H9 (cell line): Measurements from ENCODE around the gene CRIP2. TPM values are rescaled to one million over a fixed set of nuclear protein-coding genes. Genes with fewer than 3 reads are reported as not detected.

Experiments
- DNase-seq: peaks from one replicate; pipeline ENCODE4 v3.0.0-alpha.2; 2017
- H2AFZ ChIP-seq: one replicate; pipeline ENCODE4 v1.6.1; 2013; ENCODE audit warnings: mild to moderate bottlenecking, low read length, control low read depth, moderate library complexity
- H2AK5ac ChIP-seq: 2 replicates; pipeline ENCODE4 v1.6.1; 2013; ENCODE audit warnings: low read length, control low read depth, mixed read lengths; ENCODE audit not compliant: insufficient read length
- H2BK120ac ChIP-seq: one replicate; pipeline ENCODE4 v1.6.1; 2013; ENCODE audit warnings: low read depth, mild to moderate bottlenecking, low read length, control low read depth, inconsistent platforms; ENCODE audit not compliant: poor library complexity, severe bottlenecking
- H2BK12ac ChIP-seq: 2 replicates; pipeline ENCODE4 v1.6.1; 2013; ENCODE audit warnings: low read length, control low read depth, mixed read lengths, low read depth; ENCODE audit not compliant: insufficient read length
- H2BK15ac ChIP-seq: 2 replicates; pipeline ENCODE4 v1.6.1; 2013; ENCODE audit warnings: low read depth, low read length, control low read depth
- H2BK20ac ChIP-seq: one replicate; pipeline ENCODE4 v1.6.1; 2013; ENCODE audit warnings: low read depth, mild to moderate bottlenecking, low read length, control low read depth, inconsistent platforms; ENCODE audit not compliant: poor library complexity, severe bottlenecking
- H2BK5ac ChIP-seq: 2 replicates; pipeline ENCODE4 v1.6.1; 2013; ENCODE audit warnings: low read length, control low read depth, mixed read lengths; ENCODE audit not compliant: insufficient read length
- H3K14ac ChIP-seq: 2 replicates; pipeline ENCODE4 v1.6.1; 2013; ENCODE audit warnings: low read length, control low read depth; ENCODE audit not compliant: insufficient read depth
- H3K18ac ChIP-seq: 2 replicates; pipeline ENCODE4 v1.6.1; 2013; ENCODE audit warnings: low read depth, mild to moderate bottlenecking, mixed read lengths, low read length, control low read depth; ENCODE audit not compliant: insufficient read length
- H3K23ac ChIP-seq: 2 replicates; pipeline ENCODE4 v1.6.1; 2013; ENCODE audit warnings: low read length, control low read depth, mixed read lengths, low read depth; ENCODE audit not compliant: insufficient read length
- H3K23me2 ChIP-seq: 2 replicates; pipeline ENCODE4 v1.6.1; 2013; ENCODE audit warnings: low read depth, mild to moderate bottlenecking, mixed read lengths, low read length, control low read depth; ENCODE audit not compliant: insufficient read length, poor library complexity, severe bottlenecking
- H3K27ac ChIP-seq: 2 replicates; pipeline ENCODE4 v1.5.1; 2013; ENCODE audit warnings: low read length, control low read depth, mixed read lengths, low read depth; ENCODE audit not compliant: insufficient read length
- H3K27me3 ChIP-seq: 2 replicates; pipeline ENCODE4 v1.6.1; 2013; ENCODE audit warnings: low read length, control low read depth, inconsistent platforms; ENCODE audit not compliant: insufficient read depth
- H3K4ac ChIP-seq: 2 replicates; pipeline ENCODE4 v1.6.1; 2013; ENCODE audit warnings: low read depth, mild to moderate bottlenecking, control low read depth, inconsistent platforms, low read length, moderate library complexity
- H3K4me1 ChIP-seq: 2 replicates; pipeline ENCODE4 v1.6.1; 2013; ENCODE audit warnings: low read length, control low read depth, inconsistent platforms; ENCODE audit not compliant: insufficient read depth
- H3K4me2 ChIP-seq: 2 replicates; pipeline ENCODE4 v1.6.1; 2013; ENCODE audit warnings: low read length, control low read depth, mixed read lengths; ENCODE audit not compliant: insufficient read length, insufficient read depth
- H3K56ac ChIP-seq: 2 replicates; pipeline ENCODE4 v1.6.1; 2013; ENCODE audit warnings: low read depth, mild to moderate bottlenecking, mixed read lengths, low read length, control low read depth; ENCODE audit not compliant: insufficient read length
- H3K79me1 ChIP-seq: 2 replicates; pipeline ENCODE4 v1.6.1; 2013; ENCODE audit warnings: low read depth, mild to moderate bottlenecking, moderate library complexity, low read length, control low read depth, inconsistent platforms; ENCODE audit not compliant: insufficient read depth, poor library complexity, severe bottlenecking
- H3K79me2 ChIP-seq: 2 replicates; pipeline ENCODE4 v1.6.1; 2013; ENCODE audit warnings: low read length, control low read depth, inconsistent platforms; ENCODE audit not compliant: insufficient read depth
- H3K9ac ChIP-seq: 2 replicates; pipeline ENCODE4 v1.6.1; 2013; ENCODE audit warnings: low read length, control low read depth, mixed read lengths; ENCODE audit not compliant: insufficient read length; ENCODE audit errors: extremely low read depth
- H3K9me3 ChIP-seq: one replicate; pipeline ENCODE4 v1.6.1; 2013; ENCODE audit warnings: low read depth, low read length, inconsistent platforms; ENCODE audit not compliant: control insufficient read depth
- H3T11ph ChIP-seq: one replicate; pipeline ENCODE4 v1.6.1; 2013; ENCODE audit warnings: mild to moderate bottlenecking, low read length, control low read depth, inconsistent platforms
- H4K20me1 ChIP-seq: one replicate; pipeline ENCODE4 v1.6.1; 2013; ENCODE audit not compliant: control insufficient read depth, insufficient read length, insufficient read depth
- H4K5ac ChIP-seq: 2 replicates; pipeline ENCODE4 v1.6.1; 2013; ENCODE audit warnings: low read depth, mild to moderate bottlenecking, mixed read lengths, low read length, control low read depth; ENCODE audit not compliant: insufficient read length
- H4K8ac ChIP-seq: replicated peaks from 2 replicates; pipeline ENCODE4 v1.6.1; 2013; ENCODE audit warnings: low read length, control low read depth, mixed read lengths, low read depth; ENCODE audit not compliant: insufficient read length
- H4K91ac ChIP-seq: 2 replicates; pipeline ENCODE4 v1.6.1; 2013; ENCODE audit warnings: low read depth, mild to moderate bottlenecking, moderate library complexity, mixed read lengths, low read length, control low read depth; ENCODE audit not compliant: insufficient read length
- H3K27ac Mint-ChIP-seq, 3 experiments: 2 replicates in 2 of 3; 3 replicates in 1 of 3; pipeline ENCODE4 v1.8.0; 2020 to 2021; ENCODE audit warnings: mixed read lengths in 3 of 3, mild to moderate bottlenecking in 1 of 3, moderate library complexity in 1 of 3
- H3K27me3 Mint-ChIP-seq: 2 replicates; pipeline ENCODE4 v1.8.0; 2021; ENCODE audit warnings: low read depth, mild to moderate bottlenecking, moderate library complexity, mixed read lengths
- H3K36me3 Mint-ChIP-seq, 3 experiments: 2 replicates in 2 of 3; 3 replicates in 1 of 3; pipeline ENCODE4 v1.8.0; 2020 to 2021; ENCODE audit warnings: low read depth in 3 of 3, mixed read lengths in 3 of 3; ENCODE audit not compliant: insufficient read depth in 1 of 3
- H3K4me1 Mint-ChIP-seq, 2 experiments: 2 replicates each; pipeline ENCODE4 v1.8.0; 2020; ENCODE audit warnings: mixed read lengths in 2 of 2
- H3K4me3 Mint-ChIP-seq, 2 experiments: 2 replicates in 1 of 2; 3 replicates in 1 of 2; pipeline ENCODE4 v1.8.0; 2020 to 2021; ENCODE audit warnings: mild to moderate bottlenecking in 2 of 2, mixed read lengths in 2 of 2, moderate library complexity in 1 of 2
- H3K9me3 Mint-ChIP-seq, 2 experiments: 2 replicates in 1 of 2; 3 replicates in 1 of 2; pipeline ENCODE4 v1.8.0; 2020; ENCODE audit warnings: mild to moderate bottlenecking in 2 of 2, mixed read lengths in 2 of 2, moderate library complexity in 1 of 2
- CTCF ChIP-seq: fragments of 200-600 bp; sonication (generic); conservative IDR thresholded peaks from 3 replicates; pipeline ENCODE4 v1.8.0; 2021; ENCODE audit warnings: antibody characterized with exemption, mild to moderate bottlenecking
- WGBS: extraction: QIAGEN DNeasy Blood & Tissue Kit; methylation state at CpG from one replicate; pipeline ENCODE4 v1.1.7; 2013; ENCODE audit warnings: missing lambda C conversion rate, low lambda C conversion rate, mixed read lengths; ENCODE audit not compliant: insufficient read length; ENCODE audit errors: extremely low coverage; 5-methylcytosine and 5-hydroxymethylcytosine counted together
- total RNA-seq: library from RNA; stranded (reverse); gene quantifications from 2 replicates; pipeline ENCODE4 v1.2.1, GENCODE V29; 2021

The CRIP2 gene
- total RNA-seq, 1 experiment from 2014 or later: 5.7 TPM

GRCh38 chr14:105431256-105431655 is 43.4 kb upstream of the CRIP2 start:
- no peaks in the 10 kb centered on the region for H3K23me2 ChIP-seq
- H3K36me3 Mint-ChIP-seq: peaks cover 32 to 53% (median 42%) of the 10 kb centered on the region in 3 experiments
- H3K56ac ChIP-seq: no peak overlapping the region

More at GRCh38 chr14:105431256-105431655, 43.4 kb upstream of the CRIP2 start:
- Histone ChIP-seq H3K18ac (no peak overlapping the region), H3K79me2 (peaks cover 39% of the 10 kb centered on the region; the same call in 1 of the 2 replicates), H3K4ac (no peak overlapping the region), H3K23ac (no peak overlapping the region), H3T11ph (no peak overlapping the region), H2BK12ac (no peak overlapping the region), H3K14ac (no peak overlapping the region), H4K20me1 (no peaks in the 10 kb centered on the region), H4K5ac (no peak overlapping the region), H3K9ac (no peak overlapping the region), H2BK5ac (no peak overlapping the region), H2BK20ac (no peak overlapping the region), H3K9me3 (no peaks in the 10 kb centered on the region), H2BK15ac (no peak overlapping the region), H2AK5ac (no peak overlapping the region), H2AFZ (no peak overlapping the region), H3K4me2 (no peak overlapping the region), H3K27me3 (no peaks in the 10 kb centered on the region), H4K91ac (no peak overlapping the region), H2BK120ac (no peak overlapping the region), H3K27ac (no peak overlapping the region), H3K4me1 (no peaks in the 10 kb centered on the region), H4K8ac (no peak overlapping the region), H3K79me1 (peaks cover 17% of the 10 kb centered on the region)
- no peak for TF ChIP-seq CTCF
- Mint-ChIP-seq H3K9me3 (peaks cover 0 to 3% of the 10 kb centered on the region in 2 experiments; a peak in 1 of 5 replicates), H3K4me3 (no peak overlapping the region), H3K27ac (no peak overlapping the region), H3K27me3 (no peaks in the 10 kb centered on the region; the same call in 1 of the 2 replicates), H3K4me1 (peaks cover 12 to 13% of the 10 kb centered on the region in 2 experiments)
- DNase-seq: no peak
- WGBS: no CpG with 5 or more reads among the region's 1 CpG
